GM23338 (cell line): Measurements from ENCODE around the gene SH2D5. TPM values are rescaled to one million over a fixed set of nuclear protein-coding genes. Genes with fewer than 3 reads are reported as not detected.

Experiments used
- ATAC-seq: fragments of 200-7000 bp; cut with Tn5 transposase; 3 replicates; pipeline ENCODE4 v1.9.1; 2020
- DNase-seq: peaks from one replicate; pipeline ENCODE4 v3.0.0-alpha.2; 2015; ENCODE audit warnings: low spot score
- H2AFZ ChIP-seq: fragments of 200-600 bp; sonication (generic); 2 replicates; pipeline ENCODE4 v1.8.0; 2016; ENCODE audit warnings: antibody characterized with exemption, mild to moderate bottlenecking, moderate library complexity
- H3F3A ChIP-seq: fragments of 200-600 bp; sonication (generic); replicated peaks from 2 replicates; pipeline ENCODE4 v1.8.0; 2017; ENCODE audit warnings: antibody characterized with exemption, mixed run types, low read depth
- H3K27ac ChIP-seq: fragments of 200-600 bp; sonication (generic); 2 replicates; pipeline ENCODE4 v1.6.1; 2016; ENCODE audit warnings: low read depth
- H3K27me3 ChIP-seq: fragments of 200-600 bp; sonication (generic); 2 replicates; pipeline ENCODE4 v1.8.0; 2016; ENCODE audit warnings: mild to moderate bottlenecking, mixed run types, moderate library complexity; ENCODE audit not compliant: insufficient read depth
- H3K36me3 ChIP-seq: fragments of 200-600 bp; sonication (generic); 2 replicates; pipeline ENCODE4 v1.8.0; 2016; ENCODE audit warnings: mild to moderate bottlenecking; ENCODE audit not compliant: insufficient read depth
- H3K4me1 ChIP-seq: fragments of 200-600 bp; sonication (generic); 2 replicates; pipeline ENCODE4 v1.8.0; 2016; ENCODE audit warnings: mild to moderate bottlenecking, moderate library complexity; ENCODE audit not compliant: insufficient read depth
- H3K4me2 ChIP-seq: fragments of 200-600 bp; sonication (generic); 2 replicates; pipeline ENCODE4 v1.7.1; 2017; ENCODE audit warnings: mixed run types
- H3K4me3 ChIP-seq: fragments of 200-600 bp; sonication (generic); 2 replicates; pipeline ENCODE4 v1.6.1; 2016; ENCODE audit warnings: mixed run types
- H3K79me2 ChIP-seq: fragments of 200-600 bp; sonication (generic); replicated peaks from 2 replicates; pipeline ENCODE4 v1.8.0; 2017; ENCODE audit warnings: mild to moderate bottlenecking; ENCODE audit not compliant: insufficient read depth
- H3K9me2 ChIP-seq: fragments of 200-600 bp; sonication (generic); 2 replicates; pipeline ENCODE4 v1.8.0; 2017; ENCODE audit not compliant: insufficient read depth
- H4K20me1 ChIP-seq: fragments of 200-600 bp; sonication (generic); replicated peaks from 2 replicates; pipeline ENCODE4 v1.8.0; 2017; ENCODE audit warnings: mild to moderate bottlenecking; ENCODE audit not compliant: insufficient read depth
- H3K27ac Mint-ChIP-seq: 2 replicates; pipeline ENCODE4 v1.8.0; 2020; ENCODE audit warnings: inconsistent platforms, mild to moderate bottlenecking, moderate library complexity, mixed read lengths
- H3K27me3 Mint-ChIP-seq: 3 replicates; pipeline ENCODE4 v1.8.0; 2022; ENCODE audit warnings: low read depth, mild to moderate bottlenecking, moderate library complexity, mixed read lengths, inconsistent platforms; ENCODE audit not compliant: insufficient read depth, poor library complexity
- H3K36me3 Mint-ChIP-seq: 3 replicates; pipeline ENCODE4 v1.8.0; 2021; ENCODE audit warnings: low read depth, mild to moderate bottlenecking, inconsistent platforms, moderate library complexity, mixed read lengths
- H3K4me1 Mint-ChIP-seq: 3 replicates; pipeline ENCODE4 v1.8.0; 2020; ENCODE audit warnings: mild to moderate bottlenecking, inconsistent platforms, mixed read lengths
- H3K4me3 Mint-ChIP-seq: 3 replicates; pipeline ENCODE4 v1.8.0; 2021; ENCODE audit warnings: moderate library complexity, mild to moderate bottlenecking, inconsistent platforms, mixed read lengths
- H3K9me3 Mint-ChIP-seq: 3 replicates; pipeline ENCODE4 v1.8.0; 2020; ENCODE audit warnings: moderate library complexity, mild to moderate bottlenecking, inconsistent platforms, mixed read lengths
- CREB1 ChIP-seq: fragments of 250-450 bp; sonication (Bioruptor Pico); IDR thresholded peaks from 2 replicates; pipeline ENCODE4 v1.5.0; 2020; ENCODE audit warnings: low read depth, mild to moderate bottlenecking, moderate library complexity
- CTCF ChIP-seq, 2 experiments: fragments of 200-600 bp in 1 of 2; sonication (generic) in 1 of 2; conservative IDR thresholded peaks; 2 replicates each; pipeline versions ENCODE4 v1.5.1 to v1.6.1; 2016 to 2017; ENCODE audit warnings: antibody characterized with exemption in 2 of 2, low read depth in 2 of 2, mild to moderate bottlenecking in 2 of 2, moderate library complexity in 1 of 2
- ETS1 ChIP-seq: IDR thresholded peaks from 2 replicates; pipeline ENCODE4 v1.6.1; 2016; ENCODE audit warnings: antibody characterized with exemption
- EZH2 ChIP-seq: fragments of 200-600 bp; sonication (generic); IDR thresholded peaks from one replicate; pipeline ENCODE4 v1.8.0; 2017; ENCODE audit warnings: antibody characterized with exemption, mild to moderate bottlenecking, low read depth; ENCODE audit not compliant: unreplicated experiment
- JUNB ChIP-seq: IDR thresholded peaks from one replicate; pipeline ENCODE4 v1.6.1; 2016; ENCODE audit warnings: antibody characterized with exemption; ENCODE audit not compliant: unreplicated experiment
- NANOG ChIP-seq: IDR thresholded peaks from 2 replicates; pipeline ENCODE4 v1.6.1; 2016; ENCODE audit warnings: antibody characterized with exemption, borderline replicate concordance
- POLR2AphosphoS5 ChIP-seq: IDR thresholded peaks from 2 replicates; pipeline ENCODE4 v1.6.1; 2016; ENCODE audit warnings: antibody characterized with exemption, low read depth
- STAT1 ChIP-seq: IDR thresholded peaks from one replicate; pipeline ENCODE4 v1.6.1; 2016; ENCODE audit warnings: antibody characterized with exemption; ENCODE audit not compliant: unreplicated experiment
- ZNF114 ChIP-seq: fragments of 250-450 bp; sonication (Bioruptor Pico); IDR thresholded peaks from 2 replicates; pipeline ENCODE4 v1.5.0; 2020; ENCODE audit warnings: mild to moderate bottlenecking, moderate library complexity
- ZNF331 ChIP-seq: fragments of 250-450 bp; sonication (Bioruptor Pico); IDR thresholded peaks from 2 replicates; pipeline ENCODE4 v1.5.0; 2020; ENCODE audit warnings: low read depth, mild to moderate bottlenecking, moderate library complexity
- polyA plus RNA-seq: library from polyadenylated mRNA; unstranded; fragments of >200 nt; fragmentation: Nextera tagmentation; extraction: Ambion mirVana; gene quantifications from 2 replicates; pipeline ENCODE4 v1.2.1, GENCODE V29; 2016
- total RNA-seq: library from RNA; depleted of rRNA; stranded (reverse); fragments of >200 nt; shearing (Covaris generic); gene quantifications from 2 replicates; pipeline ENCODE4 v1.2.3, GENCODE V29; 2014
- TF ChIP-seq, protein P1 (sequence below): IDR thresholded peaks from one replicate; pipeline ENCODE4 v1.6.1; 2018; ENCODE audit warnings: antibody characterized with exemption; ENCODE audit not compliant: unreplicated experiment

Gene SH2D5
- total and polyA plus RNA-seq, 2 experiments from 2014 or later, result 5.0 to 24.8 TPM

GRCh38 chr1:20697563-20697962, 34.9 kb downstream of the SH2D5 start (continued):
- TF ChIP-seq EZH2, result no peak

DNA sequence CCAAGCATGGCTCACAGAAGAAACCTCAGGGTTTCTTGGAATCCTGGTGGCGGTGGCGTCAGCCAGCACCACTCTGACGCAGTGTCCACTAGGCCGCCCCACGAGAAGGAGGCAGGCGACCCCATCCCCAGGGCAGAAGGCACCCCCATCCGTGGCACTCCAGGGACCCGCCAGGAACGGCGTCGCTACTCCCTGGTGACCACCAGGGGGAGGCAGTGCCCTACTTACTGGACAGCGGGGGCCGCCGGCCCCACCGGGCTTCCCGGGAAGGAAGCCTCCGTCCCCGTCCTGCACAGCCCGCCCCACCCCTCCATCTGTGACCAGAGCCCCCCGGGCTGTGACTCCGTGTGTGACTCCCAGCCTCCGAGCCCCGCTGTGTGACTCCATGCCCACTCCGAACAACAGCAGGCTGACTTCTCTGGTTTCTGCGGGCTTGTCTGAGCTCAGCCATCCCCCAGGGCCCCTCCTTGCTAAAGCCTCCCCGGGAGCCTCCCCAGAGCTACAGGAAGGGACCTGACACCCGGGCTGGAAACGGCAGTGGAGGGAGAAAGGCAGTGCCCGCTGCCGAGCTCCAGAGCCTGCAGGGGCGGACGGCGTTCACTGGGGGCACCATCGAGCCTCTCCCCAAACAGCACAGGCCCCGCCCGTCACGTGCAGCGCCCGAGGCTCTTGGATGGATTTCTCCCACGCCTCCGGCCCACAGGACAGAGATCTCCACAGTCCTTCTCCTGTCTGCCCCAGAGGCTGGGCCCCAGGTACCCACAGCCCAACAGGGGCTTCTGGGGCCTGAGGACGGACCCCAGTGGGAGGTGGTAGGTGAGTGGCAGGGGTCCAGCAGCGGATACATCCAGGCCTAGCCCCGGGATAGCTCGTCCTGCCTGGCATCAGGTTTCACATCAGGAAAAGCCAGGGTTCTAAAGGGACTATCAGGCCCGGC, 35.8 kb downstream of the SH2D5 start:
- Mint-ChIP-seq H3K4me1 (peaks cover 11% of the 10 kb centered on the region), H3K27ac (no peak overlapping the region; the same call in 1 of the 2 replicates), H3K4me3 (peak overlapping the region; percentile 75), H3K9me3 (no peaks in the 10 kb centered on the region; the same call in none of the 3 replicates), H3K36me3 (no peaks in the 10 kb centered on the region; the same call in 1 of the 3 replicates), H3K27me3 (peaks cover 13% of the 10 kb centered on the region)
- peaks cover 10% of the 10 kb centered on the region; the same call in 1 of the 2 replicates for H3K4me1 ChIP-seq
- H3K9me2 ChIP-seq, result no peaks in the 10 kb centered on the region
- no peaks in the 10 kb centered on the region for H3K79me2 ChIP-seq
- peak overlapping the region; percentile 89; the same call in 1 of the 2 replicates for H3K27ac ChIP-seq
- H3K27me3 ChIP-seq, result no peaks in the 10 kb centered on the region
- no peaks in the 10 kb centered on the region for H4K20me1 ChIP-seq
- 0 out of 2 replicates have a peak, but pooled peaks cover 2% of the 10 kb centered on the region for H3F3A ChIP-seq
- ATAC-seq (peak; percentile 92), DNase-seq (peak; percentile 94)
- H3K4me3 ChIP-seq, result peak overlapping the region; percentile 91
- H2AFZ ChIP-seq, result peak overlapping the region; percentile 100
- H3K4me2 ChIP-seq, result peak overlapping the region; percentile 99
- TF ChIP-seq JUNB, result no peak
- peak; percentile 72 to 84 for TF ChIP-seq CTCF (conservative IDR thresholded peaks at IDR 0.05; ENCODE audit: low read depth in 2 of 2)
- H3K36me3 ChIP-seq, result no peaks in the 10 kb centered on the region

DNA sequence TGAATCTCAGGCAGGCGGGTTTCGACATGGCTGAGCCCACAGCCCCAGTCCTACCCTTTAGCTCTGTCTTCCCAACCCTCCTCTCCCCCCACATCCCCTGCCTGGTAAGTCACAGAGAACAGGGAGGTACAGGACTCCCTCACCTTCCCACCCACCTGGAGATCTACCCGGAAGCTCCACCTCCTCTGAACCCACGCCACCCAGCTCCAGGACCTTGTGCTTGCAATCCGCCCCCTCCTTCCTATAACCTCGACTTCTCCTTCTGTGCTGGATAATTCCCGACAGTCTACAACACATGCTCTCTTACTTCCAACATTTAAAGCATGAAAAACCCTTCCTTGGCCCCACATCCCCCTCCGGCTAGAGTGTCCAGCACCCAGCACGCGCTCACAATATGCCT, 37.0 kb downstream of the SH2D5 start:
- no peaks in the 10 kb centered on the region; the same call in none of the 3 replicates for H3K9me3 Mint-ChIP-seq
- no peak overlapping the region for H3K27ac ChIP-seq
- 0 out of 2 replicates have a peak, but pooled peaks cover 2% of the 10 kb centered on the region for H3F3A ChIP-seq
- H2AFZ ChIP-seq, result no peak overlapping the region
- no peaks in the 10 kb centered on the region for H3K9me2 ChIP-seq
- no peaks in the 10 kb centered on the region for H3K79me2 ChIP-seq
- H3K4me2 ChIP-seq, result no peak overlapping the region
- no peak overlapping the region for H3K4me3 ChIP-seq
- no peaks in the 10 kb centered on the region for H3K27me3 ChIP-seq
- peaks cover 10% of the 10 kb centered on the region; the same call in 1 of the 2 replicates for H3K4me1 ChIP-seq
- DNase-seq (no peak), ATAC-seq (no peak)
- H3K4me1 Mint-ChIP-seq, result peaks cover 11% of the 10 kb centered on the region
- H3K27ac Mint-ChIP-seq, result no peak overlapping the region
- H3K27me3 Mint-ChIP-seq, result peaks cover 11% of the 10 kb centered on the region
- no peaks in the 10 kb centered on the region for H4K20me1 ChIP-seq
- H3K36me3 Mint-ChIP-seq, result no peaks in the 10 kb centered on the region; the same call in 1 of the 3 replicates
- H3K4me3 Mint-ChIP-seq, result no peak overlapping the region
- no peaks in the 10 kb centered on the region for H3K36me3 ChIP-seq
- TF ChIP-seq ZNF331 (CRISPR knock-in tag) (no peak), POLR2AphosphoS5 (no peak), CTCF (conservative IDR thresholded peaks at IDR 0.05; ENCODE audit: low read depth in 2 of 2) (no peak), STAT1 (no peak), ETS1 (no peak), CREB1 (CRISPR knock-in tag) (no peak), ZNF114 (CRISPR knock-in tag) (no peak), NANOG (no peak), JUNB (no peak), EZH2 (no peak)
- TF ChIP-seq, protein P1, sequence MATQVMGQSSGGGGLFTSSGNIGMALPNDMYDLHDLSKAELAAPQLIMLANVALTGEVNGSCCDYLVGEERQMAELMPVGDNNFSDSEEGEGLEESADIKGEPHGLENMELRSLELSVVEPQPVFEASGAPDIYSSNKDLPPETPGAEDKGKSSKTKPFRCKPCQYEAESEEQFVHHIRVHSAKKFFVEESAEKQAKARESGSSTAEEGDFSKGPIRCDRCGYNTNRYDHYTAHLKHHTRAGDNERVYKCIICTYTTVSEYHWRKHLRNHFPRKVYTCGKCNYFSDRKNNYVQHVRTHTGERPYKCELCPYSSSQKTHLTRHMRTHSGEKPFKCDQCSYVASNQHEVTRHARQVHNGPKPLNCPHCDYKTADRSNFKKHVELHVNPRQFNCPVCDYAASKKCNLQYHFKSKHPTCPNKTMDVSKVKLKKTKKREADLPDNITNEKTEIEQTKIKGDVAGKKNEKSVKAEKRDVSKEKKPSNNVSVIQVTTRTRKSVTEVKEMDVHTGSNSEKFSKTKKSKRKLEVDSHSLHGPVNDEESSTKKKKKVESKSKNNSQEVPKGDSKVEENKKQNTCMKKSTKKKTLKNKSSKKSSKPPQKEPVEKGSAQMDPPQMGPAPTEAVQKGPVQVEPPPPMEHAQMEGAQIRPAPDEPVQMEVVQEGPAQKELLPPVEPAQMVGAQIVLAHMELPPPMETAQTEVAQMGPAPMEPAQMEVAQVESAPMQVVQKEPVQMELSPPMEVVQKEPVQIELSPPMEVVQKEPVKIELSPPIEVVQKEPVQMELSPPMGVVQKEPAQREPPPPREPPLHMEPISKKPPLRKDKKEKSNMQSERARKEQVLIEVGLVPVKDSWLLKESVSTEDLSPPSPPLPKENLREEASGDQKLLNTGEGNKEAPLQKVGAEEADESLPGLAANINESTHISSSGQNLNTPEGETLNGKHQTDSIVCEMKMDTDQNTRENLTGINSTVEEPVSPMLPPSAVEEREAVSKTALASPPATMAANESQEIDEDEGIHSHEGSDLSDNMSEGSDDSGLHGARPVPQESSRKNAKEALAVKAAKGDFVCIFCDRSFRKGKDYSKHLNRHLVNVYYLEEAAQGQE, result no peak
